ENCODE data around the gene WDFY1. TPM values are rescaled to one million over a fixed set of nuclear protein-coding genes. Genes with fewer than 3 reads are reported as not detected.

Gene WDFY1
- total and polyA plus RNA-seq, 9 of the 15 experiments (the other 6 are each of a cell fraction or from before 2014, with no cell fraction given): 5.4 to 27.6 (median 17.5) TPM

DNA sequence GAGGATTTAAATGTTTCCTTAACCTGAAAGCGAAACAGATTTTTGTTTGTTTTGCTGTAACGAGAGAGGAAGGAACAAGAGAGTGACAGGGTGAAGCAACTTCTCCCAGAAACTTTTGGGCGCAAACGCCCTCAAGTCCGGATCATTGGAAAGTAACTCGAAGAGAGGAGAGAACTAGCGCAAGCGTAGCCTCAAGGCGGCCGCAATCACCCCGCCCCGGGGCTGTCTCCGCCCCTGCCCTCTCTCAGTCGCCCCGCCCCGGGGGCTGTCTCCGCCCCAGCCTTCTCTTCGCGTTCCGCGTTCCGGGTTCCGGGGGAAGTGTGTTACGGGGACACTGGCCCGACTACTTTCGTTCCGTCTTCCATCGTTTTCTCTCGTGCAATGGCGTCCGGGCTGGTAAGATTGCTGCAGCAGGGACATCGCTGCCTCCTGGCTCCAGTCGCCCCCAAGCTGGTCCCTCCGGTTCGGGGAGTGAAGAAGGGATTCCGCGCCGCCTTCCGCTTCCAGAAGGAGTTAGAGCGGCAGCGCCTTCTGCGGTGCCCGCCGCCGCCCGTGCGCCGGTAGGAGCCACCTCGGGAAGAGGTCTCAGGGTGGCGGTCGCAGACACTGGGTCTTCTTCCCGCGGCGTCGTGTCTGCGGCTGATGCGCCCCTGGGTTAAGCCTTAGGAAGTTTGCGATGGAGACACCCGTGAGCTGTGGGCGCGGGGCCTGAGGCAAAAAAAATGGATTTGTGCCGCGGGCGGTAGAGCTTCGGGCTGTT, 12.1 kb upstream of the WDFY1 start, which contains the start of gene MRPL44 (continued):
- TF ChIP-seq, protein P1, sequence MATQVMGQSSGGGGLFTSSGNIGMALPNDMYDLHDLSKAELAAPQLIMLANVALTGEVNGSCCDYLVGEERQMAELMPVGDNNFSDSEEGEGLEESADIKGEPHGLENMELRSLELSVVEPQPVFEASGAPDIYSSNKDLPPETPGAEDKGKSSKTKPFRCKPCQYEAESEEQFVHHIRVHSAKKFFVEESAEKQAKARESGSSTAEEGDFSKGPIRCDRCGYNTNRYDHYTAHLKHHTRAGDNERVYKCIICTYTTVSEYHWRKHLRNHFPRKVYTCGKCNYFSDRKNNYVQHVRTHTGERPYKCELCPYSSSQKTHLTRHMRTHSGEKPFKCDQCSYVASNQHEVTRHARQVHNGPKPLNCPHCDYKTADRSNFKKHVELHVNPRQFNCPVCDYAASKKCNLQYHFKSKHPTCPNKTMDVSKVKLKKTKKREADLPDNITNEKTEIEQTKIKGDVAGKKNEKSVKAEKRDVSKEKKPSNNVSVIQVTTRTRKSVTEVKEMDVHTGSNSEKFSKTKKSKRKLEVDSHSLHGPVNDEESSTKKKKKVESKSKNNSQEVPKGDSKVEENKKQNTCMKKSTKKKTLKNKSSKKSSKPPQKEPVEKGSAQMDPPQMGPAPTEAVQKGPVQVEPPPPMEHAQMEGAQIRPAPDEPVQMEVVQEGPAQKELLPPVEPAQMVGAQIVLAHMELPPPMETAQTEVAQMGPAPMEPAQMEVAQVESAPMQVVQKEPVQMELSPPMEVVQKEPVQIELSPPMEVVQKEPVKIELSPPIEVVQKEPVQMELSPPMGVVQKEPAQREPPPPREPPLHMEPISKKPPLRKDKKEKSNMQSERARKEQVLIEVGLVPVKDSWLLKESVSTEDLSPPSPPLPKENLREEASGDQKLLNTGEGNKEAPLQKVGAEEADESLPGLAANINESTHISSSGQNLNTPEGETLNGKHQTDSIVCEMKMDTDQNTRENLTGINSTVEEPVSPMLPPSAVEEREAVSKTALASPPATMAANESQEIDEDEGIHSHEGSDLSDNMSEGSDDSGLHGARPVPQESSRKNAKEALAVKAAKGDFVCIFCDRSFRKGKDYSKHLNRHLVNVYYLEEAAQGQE (IDR thresholded peaks at IDR 0.05; ENCODE audit: borderline replicate concordance): no peak
- TF ChIP-seq, protein P1 (CRISPR knock-in tag; IDR thresholded peaks at IDR 0.05; ENCODE audit: low read depth): no peak
- TF ChIP-seq SRF (CRISPR knock-in tag; IDR thresholded peaks at IDR 0.05): no peak
- TF ChIP-seq, protein P2, sequence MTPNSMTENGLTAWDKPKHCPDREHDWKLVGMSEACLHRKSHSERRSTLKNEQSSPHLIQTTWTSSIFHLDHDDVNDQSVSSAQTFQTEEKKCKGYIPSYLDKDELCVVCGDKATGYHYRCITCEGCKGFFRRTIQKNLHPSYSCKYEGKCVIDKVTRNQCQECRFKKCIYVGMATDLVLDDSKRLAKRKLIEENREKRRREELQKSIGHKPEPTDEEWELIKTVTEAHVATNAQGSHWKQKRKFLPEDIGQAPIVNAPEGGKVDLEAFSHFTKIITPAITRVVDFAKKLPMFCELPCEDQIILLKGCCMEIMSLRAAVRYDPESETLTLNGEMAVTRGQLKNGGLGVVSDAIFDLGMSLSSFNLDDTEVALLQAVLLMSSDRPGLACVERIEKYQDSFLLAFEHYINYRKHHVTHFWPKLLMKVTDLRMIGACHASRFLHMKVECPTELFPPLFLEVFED (CRISPR knock-in tag; conservative IDR thresholded peaks at IDR 0.05): no peak
- no peak for TF ChIP-seq KHSRP (IDR thresholded peaks at IDR 0.05)
- TF ChIP-seq, protein P3, sequence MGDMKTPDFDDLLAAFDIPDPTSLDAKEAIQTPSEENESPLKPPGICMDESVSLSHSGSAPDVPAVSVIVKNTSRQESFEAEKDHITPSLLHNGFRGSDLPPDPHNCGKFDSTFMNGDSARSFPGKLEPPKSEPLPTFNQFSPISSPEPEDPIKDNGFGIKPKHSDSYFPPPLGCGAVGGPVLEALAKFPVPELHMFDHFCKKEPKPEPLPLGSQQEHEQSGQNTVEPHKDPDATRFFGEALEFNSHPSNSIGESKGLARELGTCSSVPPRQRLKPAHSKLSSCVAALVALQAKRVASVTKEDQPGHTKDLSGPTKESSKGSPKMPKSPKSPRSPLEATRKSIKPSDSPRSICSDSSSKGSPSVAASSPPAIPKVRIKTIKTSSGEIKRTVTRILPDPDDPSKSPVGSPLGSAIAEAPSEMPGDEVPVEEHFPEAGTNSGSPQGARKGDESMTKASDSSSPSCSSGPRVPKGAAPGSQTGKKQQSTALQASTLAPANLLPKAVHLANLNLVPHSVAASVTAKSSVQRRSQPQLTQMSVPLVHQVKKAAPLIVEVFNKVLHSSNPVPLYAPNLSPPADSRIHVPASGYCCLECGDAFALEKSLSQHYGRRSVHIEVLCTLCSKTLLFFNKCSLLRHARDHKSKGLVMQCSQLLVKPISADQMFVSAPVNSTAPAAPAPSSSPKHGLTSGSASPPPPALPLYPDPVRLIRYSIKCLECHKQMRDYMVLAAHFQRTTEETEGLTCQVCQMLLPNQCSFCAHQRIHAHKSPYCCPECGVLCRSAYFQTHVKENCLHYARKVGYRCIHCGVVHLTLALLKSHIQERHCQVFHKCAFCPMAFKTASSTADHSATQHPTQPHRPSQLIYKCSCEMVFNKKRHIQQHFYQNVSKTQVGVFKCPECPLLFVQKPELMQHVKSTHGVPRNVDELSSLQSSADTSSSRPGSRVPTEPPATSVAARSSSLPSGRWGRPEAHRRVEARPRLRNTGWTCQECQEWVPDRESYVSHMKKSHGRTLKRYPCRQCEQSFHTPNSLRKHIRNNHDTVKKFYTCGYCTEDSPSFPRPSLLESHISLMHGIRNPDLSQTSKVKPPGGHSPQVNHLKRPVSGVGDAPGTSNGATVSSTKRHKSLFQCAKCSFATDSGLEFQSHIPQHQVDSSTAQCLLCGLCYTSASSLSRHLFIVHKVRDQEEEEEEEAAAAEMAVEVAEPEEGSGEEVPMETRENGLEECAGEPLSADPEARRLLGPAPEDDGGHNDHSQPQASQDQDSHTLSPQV (IDR thresholded peaks at IDR 0.05): no peak
- peak; percentile 100 for TF ChIP-seq NFRKB (IDR thresholded peaks at IDR 0.05; ENCODE audit: low read depth)
- TF ChIP-seq, protein P4, sequence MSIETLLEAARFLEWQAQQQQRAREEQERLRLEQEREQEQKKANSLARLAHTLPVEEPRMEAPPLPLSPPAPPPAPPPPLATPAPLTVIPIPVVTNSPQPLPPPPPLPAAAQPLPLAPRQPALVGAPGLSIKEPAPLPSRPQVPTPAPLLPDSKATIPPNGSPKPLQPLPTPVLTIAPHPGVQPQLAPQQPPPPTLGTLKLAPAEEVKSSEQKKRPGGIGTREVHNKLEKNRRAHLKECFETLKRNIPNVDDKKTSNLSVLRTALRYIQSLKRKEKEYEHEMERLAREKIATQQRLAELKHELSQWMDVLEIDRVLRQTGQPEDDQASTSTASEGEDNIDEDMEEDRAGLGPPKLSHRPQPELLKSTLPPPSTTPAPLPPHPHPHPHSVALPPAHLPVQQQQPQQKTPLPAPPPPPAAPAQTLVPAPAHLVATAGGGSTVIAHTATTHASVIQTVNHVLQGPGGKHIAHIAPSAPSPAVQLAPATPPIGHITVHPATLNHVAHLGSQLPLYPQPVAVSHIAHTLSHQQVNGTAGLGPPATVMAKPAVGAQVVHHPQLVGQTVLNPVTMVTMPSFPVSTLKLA (conservative IDR thresholded peaks at IDR 0.05): peak in 1 of 2 experiments; percentile 78; a peak in 2 of 4 replicates

All from K562 (cell line).